HG03097 (cell line): Measurements from ENCODE around the gene SLC38A4.

Experiments used
- ATAC-seq: cut with Tn5 transposase; IDR thresholded peaks from one replicate; pipeline ENCODE4 v1.9.1; 2021; ENCODE audit not compliant: unreplicated experiment, low FRiP score

The SLC38A4 gene

GRCh38 chr12:46717159-46717558 lies 108.6 kb downstream of the SLC38A4 start:
- no peak for ATAC-seq
